ENCODE measurements around the gene SLC25A3.
"Not testable (repeated sequence)": the region's sequence is repeated elsewhere in the genome, so short reads cannot be mapped to it uniquely, and the experiment has no call there.

The SLC25A3 gene

DNA sequence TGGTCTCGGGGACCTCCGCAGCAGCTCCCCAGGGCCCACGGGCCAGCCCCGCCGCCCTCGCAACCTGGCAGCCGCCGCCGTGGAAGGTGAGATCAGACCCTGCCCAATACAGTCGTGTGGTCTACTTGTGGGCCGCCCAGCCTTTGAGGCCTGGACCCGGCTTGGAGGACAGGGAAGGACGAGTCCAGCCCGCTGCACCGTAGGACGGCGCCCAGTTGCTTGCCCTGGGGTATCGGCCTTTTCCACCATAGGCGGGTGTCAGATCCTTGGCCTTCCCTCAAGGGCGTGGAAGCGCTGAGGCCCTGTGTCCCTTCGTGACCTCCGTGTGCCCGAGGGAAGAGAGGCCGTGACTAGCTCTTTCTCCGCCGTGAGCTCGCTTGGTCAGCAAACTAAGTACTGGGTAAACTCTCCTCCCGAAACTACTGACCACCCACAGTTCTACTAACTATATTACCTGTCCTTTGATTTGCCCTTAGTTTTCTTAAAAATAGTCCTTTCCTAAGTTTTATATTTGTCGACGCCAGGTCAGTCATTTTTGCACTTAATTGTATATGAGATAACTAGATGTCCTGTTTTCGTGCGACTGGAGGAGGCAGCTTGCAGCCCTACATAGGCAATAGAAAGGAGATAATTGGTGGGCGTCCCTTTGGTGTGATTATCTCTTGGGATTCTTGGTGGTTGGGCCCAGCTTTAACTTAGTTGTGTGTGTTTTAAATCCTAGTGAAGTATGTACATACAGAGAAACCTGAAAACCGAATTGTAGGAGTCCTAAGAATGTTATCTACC, 757 bp downstream of the SLC25A3 start:
- peaks cover 49% of the 10 kb centered on the region for H3K36me3 ChIP-seq (ENCODE audit: control insufficient read depth, insufficient read depth, low read length)
- peaks cover 13% of the 10 kb centered on the region for H3K4me1 ChIP-seq (ENCODE audit: control insufficient read depth, insufficient read depth, low read length)
- H3K4me3 ChIP-seq (ENCODE audit: low read depth, low read length), result peak overlapping the region; percentile 96
- peak overlapping the region; percentile 96 for H3K9ac ChIP-seq (ENCODE audit: low read length)
- no peaks in the 10 kb centered on the region for H3K9me3 ChIP-seq (ENCODE audit: control insufficient read depth, insufficient read depth, low read depth, low read length)
- H3K27ac ChIP-seq (ENCODE audit: low read depth, low read length), result peak overlapping the region; percentile 92
- H3K27me3 ChIP-seq (ENCODE audit: control insufficient read depth, insufficient read depth, low read length), result no peaks in the 10 kb centered on the region

GRCh38 chr12:98595243-98595988, 1.9 kb downstream of the SLC25A3 start:
- H3K36me3 ChIP-seq (ENCODE audit: control insufficient read depth, insufficient read depth, low read length), result peaks cover 61% of the 10 kb centered on the region

DNA sequence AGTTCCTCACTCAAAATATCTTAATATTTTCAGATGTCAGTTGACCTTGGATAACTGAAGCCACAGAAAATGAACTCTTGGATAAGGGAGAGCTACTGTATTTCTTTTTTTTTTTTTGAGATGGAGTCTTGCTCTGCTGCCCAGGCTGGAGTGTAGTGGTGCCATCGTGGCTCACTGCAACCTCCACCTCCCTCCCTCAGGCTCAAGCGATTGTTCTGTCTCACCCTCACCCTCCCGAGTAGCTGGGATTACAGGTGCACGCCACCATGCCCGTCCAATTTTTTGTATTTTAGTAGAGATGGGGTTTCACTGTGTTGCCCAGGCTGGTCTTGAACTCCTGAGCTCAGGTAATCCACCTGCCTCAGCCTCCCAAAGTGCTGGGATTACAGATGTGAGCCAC, 3.8 kb downstream of the SLC25A3 start:
- not testable (repeated sequence) for H3K9me3 ChIP-seq (ENCODE audit: control insufficient read depth, insufficient read depth, low read depth, low read length); H3K27me3 ChIP-seq (ENCODE audit: control insufficient read depth, insufficient read depth, low read length); H3K4me3 ChIP-seq (ENCODE audit: low read depth, low read length); H3K9ac ChIP-seq (ENCODE audit: low read length); H3K27ac ChIP-seq (ENCODE audit: low read depth, low read length)
- Histone ChIP-seq H3K4me1 (ENCODE audit: control insufficient read depth, insufficient read depth, low read length) (peaks cover 13% of the 10 kb centered on the region), H3K36me3 (ENCODE audit: control insufficient read depth, insufficient read depth, low read length) (peaks cover 80% of the 10 kb centered on the region)

More at GRCh38 chr12:98595243-98595988, 1.9 kb downstream of the SLC25A3 start:
- Histone ChIP-seq H3K4me3 (ENCODE audit: low read depth, low read length) (peak overlapping the region; percentile 96), H3K27ac (ENCODE audit: low read depth, low read length) (peak overlapping the region; percentile 92), H3K4me1 (ENCODE audit: control insufficient read depth, insufficient read depth, low read length) (peaks cover 13% of the 10 kb centered on the region), H3K9me3 (ENCODE audit: control insufficient read depth, insufficient read depth, low read depth, low read length) (no peaks in the 10 kb centered on the region), H3K9ac (ENCODE audit: low read length) (peak overlapping the region; percentile 41), H3K27me3 (ENCODE audit: control insufficient read depth, insufficient read depth, low read length) (no peaks in the 10 kb centered on the region)

- no peak overlapping the region for H3K4me3 ChIP-seq (ENCODE audit: low read depth, low read length)
- H3K27me3 ChIP-seq (ENCODE audit: control insufficient read depth, insufficient read depth, low read length), result no peaks in the 10 kb centered on the region
- H3K9me3 ChIP-seq (ENCODE audit: control insufficient read depth, insufficient read depth, low read depth, low read length), result no peaks in the 10 kb centered on the region
- no peak overlapping the region for H3K9ac ChIP-seq (ENCODE audit: low read length)
- no peak overlapping the region for H3K27ac ChIP-seq (ENCODE audit: low read depth, low read length)
- H3K4me1 ChIP-seq (ENCODE audit: control insufficient read depth, insufficient read depth, low read length), result no peaks in the 10 kb centered on the region
- H3K36me3 ChIP-seq (ENCODE audit: control insufficient read depth, insufficient read depth, low read length), result peaks cover 77% of the 10 kb centered on the region
Measured at GRCh38 chr12:98601924-98602323, 8.4 kb downstream of the SLC25A3 start.

DNA sequence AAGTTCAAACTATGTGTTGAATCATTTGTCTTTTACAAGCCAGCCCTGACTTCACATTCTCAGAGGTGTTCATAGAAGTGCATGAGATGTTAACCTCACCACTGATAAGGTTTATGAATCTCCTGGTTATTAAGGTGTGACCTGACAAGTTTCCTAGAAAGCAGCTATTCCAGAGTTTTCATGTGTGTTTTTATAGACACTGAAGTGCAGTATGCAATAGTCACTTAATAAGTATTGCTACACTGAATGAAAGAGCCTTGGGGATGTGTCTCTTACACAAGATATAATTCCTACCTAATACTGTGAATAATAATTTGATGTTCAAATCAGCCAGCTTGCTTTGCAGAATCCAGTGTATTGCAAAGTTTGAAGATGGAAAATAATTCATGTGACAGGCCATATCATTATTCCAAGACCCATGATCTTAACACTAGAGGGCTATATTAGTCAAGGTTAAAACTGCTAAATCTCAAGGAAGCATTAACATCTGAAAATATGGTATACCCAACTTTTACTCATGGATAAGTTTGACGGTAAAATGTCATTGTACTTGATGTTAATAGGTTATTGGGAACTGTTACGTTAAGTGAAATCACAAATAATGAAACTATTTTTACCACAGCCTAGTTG, 13.0 kb downstream of the SLC25A3 start:
- no peaks in the 10 kb centered on the region for H3K4me1 ChIP-seq (ENCODE audit: control insufficient read depth, insufficient read depth, low read length)
- no peak overlapping the region for H3K27ac ChIP-seq (ENCODE audit: low read depth, low read length)
- no peak overlapping the region for H3K4me3 ChIP-seq (ENCODE audit: low read depth, low read length)
- H3K9ac ChIP-seq (ENCODE audit: low read length), result no peak overlapping the region
- no peaks in the 10 kb centered on the region for H3K9me3 ChIP-seq (ENCODE audit: control insufficient read depth, insufficient read depth, low read depth, low read length)
- no peaks in the 10 kb centered on the region for H3K27me3 ChIP-seq (ENCODE audit: control insufficient read depth, insufficient read depth, low read length)
- H3K36me3 ChIP-seq (ENCODE audit: control insufficient read depth, insufficient read depth, low read length), result peaks cover 32% of the 10 kb centered on the region

GRCh38 chr12:98610596-98610995, 17.1 kb downstream of the SLC25A3 start:
- no peak overlapping the region for H3K27ac ChIP-seq (ENCODE audit: low read depth, low read length)
- no peak overlapping the region for H3K4me3 ChIP-seq (ENCODE audit: low read depth, low read length)
- H3K9ac ChIP-seq (ENCODE audit: low read length), result no peak overlapping the region
- H3K4me1 ChIP-seq (ENCODE audit: control insufficient read depth, insufficient read depth, low read length), result no peaks in the 10 kb centered on the region
- H3K9me3 ChIP-seq (ENCODE audit: control insufficient read depth, insufficient read depth, low read depth, low read length), result no peaks in the 10 kb centered on the region
- no peaks in the 10 kb centered on the region for H3K36me3 ChIP-seq (ENCODE audit: control insufficient read depth, insufficient read depth, low read length)
- no peaks in the 10 kb centered on the region for H3K27me3 ChIP-seq (ENCODE audit: control insufficient read depth, insufficient read depth, low read length)

DNA sequence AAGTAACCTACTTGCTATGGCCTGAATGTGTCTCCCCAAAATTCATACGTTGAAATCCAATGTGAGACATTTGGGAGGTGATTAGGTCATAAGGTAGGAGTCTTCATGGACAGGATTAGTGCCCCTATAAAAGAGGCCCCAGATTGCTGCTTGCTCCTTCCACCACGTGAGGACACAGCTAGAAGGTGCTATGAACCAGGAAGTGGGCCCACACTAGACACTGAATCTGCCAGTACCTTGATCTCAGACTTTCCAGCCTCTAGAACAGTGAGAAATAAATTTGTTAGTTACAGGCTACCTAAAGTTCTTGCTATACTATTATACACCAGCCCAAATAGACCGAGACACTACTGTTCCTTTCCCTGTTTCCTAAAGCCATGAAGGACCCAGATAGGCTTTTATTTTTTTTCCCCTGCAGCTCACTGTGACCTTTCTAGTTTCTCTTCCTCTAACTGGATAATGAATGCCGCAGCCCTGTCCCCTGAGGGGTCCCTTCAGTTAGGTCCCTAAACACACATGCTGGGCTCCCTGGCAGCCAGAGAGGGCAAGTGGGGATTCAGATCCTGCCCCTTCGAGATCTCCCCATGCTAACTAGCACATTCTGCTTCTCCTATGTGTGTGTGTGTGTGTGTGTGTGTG, 19.3 kb downstream of the SLC25A3 start:
- H3K27ac ChIP-seq (ENCODE audit: low read depth, low read length), result no peak overlapping the region
- H3K9ac ChIP-seq (ENCODE audit: low read length), result no peak overlapping the region
- no peaks in the 10 kb centered on the region for H3K36me3 ChIP-seq (ENCODE audit: control insufficient read depth, insufficient read depth, low read length)
- no peaks in the 10 kb centered on the region for H3K9me3 ChIP-seq (ENCODE audit: control insufficient read depth, insufficient read depth, low read depth, low read length)
- H3K27me3 ChIP-seq (ENCODE audit: control insufficient read depth, insufficient read depth, low read length), result no peaks in the 10 kb centered on the region
- no peak overlapping the region for H3K4me3 ChIP-seq (ENCODE audit: low read depth, low read length)
- no peaks in the 10 kb centered on the region for H3K4me1 ChIP-seq (ENCODE audit: control insufficient read depth, insufficient read depth, low read length)

DNA sequence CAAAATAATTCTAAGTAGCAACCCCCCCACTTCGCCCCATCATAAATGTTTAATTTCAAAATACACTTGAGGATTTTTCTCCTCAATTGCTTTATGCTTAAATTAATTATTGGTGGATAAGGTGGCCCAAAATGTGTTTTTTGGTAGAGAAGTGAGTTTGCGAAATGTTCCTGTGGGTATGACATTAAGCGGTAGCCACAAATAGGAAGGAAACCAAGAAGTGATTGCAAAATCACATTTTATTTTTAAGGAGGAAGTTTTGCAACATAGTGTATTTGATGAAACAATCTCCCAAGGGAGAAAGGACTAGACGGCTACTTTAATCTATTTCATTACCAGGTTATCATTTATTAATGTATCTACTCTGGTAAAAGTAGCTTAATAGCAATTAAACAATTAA, 25.5 kb downstream of the SLC25A3 start:
- no peaks in the 10 kb centered on the region for H3K27me3 ChIP-seq (ENCODE audit: control insufficient read depth, insufficient read depth, low read length)
- no peaks in the 10 kb centered on the region for H3K9me3 ChIP-seq (ENCODE audit: control insufficient read depth, insufficient read depth, low read depth, low read length)
- no peaks in the 10 kb centered on the region for H3K4me1 ChIP-seq (ENCODE audit: control insufficient read depth, insufficient read depth, low read length)
- H3K4me3 ChIP-seq (ENCODE audit: low read depth, low read length), result no peak overlapping the region
- no peak overlapping the region for H3K9ac ChIP-seq (ENCODE audit: low read length)
- no peak overlapping the region for H3K27ac ChIP-seq (ENCODE audit: low read depth, low read length)
- H3K36me3 ChIP-seq (ENCODE audit: control insufficient read depth, insufficient read depth, low read length), result no peaks in the 10 kb centered on the region

- Histone ChIP-seq H3K4me3 (ENCODE audit: low read depth, low read length) (no peak overlapping the region), H3K36me3 (ENCODE audit: control insufficient read depth, insufficient read depth, low read length) (peaks cover 6% of the 10 kb centered on the region), H3K9ac (ENCODE audit: low read length) (no peak overlapping the region), H3K9me3 (ENCODE audit: control insufficient read depth, insufficient read depth, low read depth, low read length) (no peaks in the 10 kb centered on the region), H3K27me3 (ENCODE audit: control insufficient read depth, insufficient read depth, low read length) (no peaks in the 10 kb centered on the region), H3K27ac (ENCODE audit: low read depth, low read length) (no peak overlapping the region), H3K4me1 (ENCODE audit: control insufficient read depth, insufficient read depth, low read length) (no peaks in the 10 kb centered on the region)
Measured at GRCh38 chr12:98635657-98636323, 42.3 kb downstream of the SLC25A3 start.

DNA sequence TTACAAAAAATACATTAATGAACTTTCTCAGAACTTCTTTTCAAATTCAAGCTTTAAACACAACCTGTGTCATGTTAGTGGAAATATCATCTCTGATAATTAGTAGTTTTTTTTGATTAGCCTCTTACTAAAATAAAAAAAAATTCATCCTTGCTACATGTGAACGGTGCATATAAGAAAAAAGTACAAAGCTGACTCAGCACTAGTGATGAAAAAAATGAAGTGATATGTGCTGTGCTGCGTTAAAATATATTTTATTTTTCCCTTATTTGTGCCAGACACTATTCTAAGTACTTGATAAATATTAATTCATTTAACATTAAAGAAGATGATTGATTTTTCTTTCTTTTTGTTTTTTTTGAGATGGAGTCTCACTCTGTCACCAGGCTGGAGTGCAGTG, 43.6 kb downstream of the SLC25A3 start:
- H3K9ac ChIP-seq (ENCODE audit: low read length), result no peak overlapping the region
- H3K27ac ChIP-seq (ENCODE audit: low read depth, low read length), result no peak overlapping the region
- H3K36me3 ChIP-seq (ENCODE audit: control insufficient read depth, insufficient read depth, low read length), result peaks cover 6% of the 10 kb centered on the region
- H3K9me3 ChIP-seq (ENCODE audit: control insufficient read depth, insufficient read depth, low read depth, low read length), result no peaks in the 10 kb centered on the region
- no peaks in the 10 kb centered on the region for H3K4me1 ChIP-seq (ENCODE audit: control insufficient read depth, insufficient read depth, low read length)
- no peaks in the 10 kb centered on the region for H3K27me3 ChIP-seq (ENCODE audit: control insufficient read depth, insufficient read depth, low read length)
- H3K4me3 ChIP-seq (ENCODE audit: low read depth, low read length), result no peak overlapping the region
